Measurements from ENCODE around the gene TNIK. TPM values are rescaled to one million over a fixed set of nuclear protein-coding genes. Genes with fewer than 3 reads are reported as not detected.
A peak's percentile ranks its signal among the peaks of the same experiment; 100 is the strongest.

TNIK gene
- total RNA-seq, 1 donor from 2014 or later = 17.0 TPM

GRCh38 chr3:171116365-171116764 lies 343.8 kb downstream of the TNIK start:
- H3K27me3 ChIP-seq (ENCODE audit: control insufficient read depth, insufficient read depth, low read length) = no peaks in the 10 kb centered on the region
- H3K4me3 ChIP-seq (ENCODE audit: low read depth, low read length) = no peak overlapping the region
- no peaks in the 10 kb centered on the region for H3K36me3 ChIP-seq (ENCODE audit: control insufficient read depth, insufficient read depth, low read length)
- TF ChIP-seq, protein P1, sequence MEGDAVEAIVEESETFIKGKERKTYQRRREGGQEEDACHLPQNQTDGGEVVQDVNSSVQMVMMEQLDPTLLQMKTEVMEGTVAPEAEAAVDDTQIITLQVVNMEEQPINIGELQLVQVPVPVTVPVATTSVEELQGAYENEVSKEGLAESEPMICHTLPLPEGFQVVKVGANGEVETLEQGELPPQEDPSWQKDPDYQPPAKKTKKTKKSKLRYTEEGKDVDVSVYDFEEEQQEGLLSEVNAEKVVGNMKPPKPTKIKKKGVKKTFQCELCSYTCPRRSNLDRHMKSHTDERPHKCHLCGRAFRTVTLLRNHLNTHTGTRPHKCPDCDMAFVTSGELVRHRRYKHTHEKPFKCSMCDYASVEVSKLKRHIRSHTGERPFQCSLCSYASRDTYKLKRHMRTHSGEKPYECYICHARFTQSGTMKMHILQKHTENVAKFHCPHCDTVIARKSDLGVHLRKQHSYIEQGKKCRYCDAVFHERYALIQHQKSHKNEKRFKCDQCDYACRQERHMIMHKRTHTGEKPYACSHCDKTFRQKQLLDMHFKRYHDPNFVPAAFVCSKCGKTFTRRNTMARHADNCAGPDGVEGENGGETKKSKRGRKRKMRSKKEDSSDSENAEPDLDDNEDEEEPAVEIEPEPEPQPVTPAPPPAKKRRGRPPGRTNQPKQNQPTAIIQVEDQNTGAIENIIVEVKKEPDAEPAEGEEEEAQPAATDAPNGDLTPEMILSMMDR (IDR thresholded peaks at IDR 0.05; ENCODE audit: insufficient read depth, low read length, poor library complexity, severe bottlenecking) = no peak
- no peak for DNase-seq (ENCODE audit: low read depth)

- no peaks in the 10 kb centered on the region for H3K36me3 ChIP-seq (ENCODE audit: control insufficient read depth, insufficient read depth, low read length)
- TF ChIP-seq, protein P1 (IDR thresholded peaks at IDR 0.05; ENCODE audit: insufficient read depth, low read length, poor library complexity, severe bottlenecking) = no peak
- H3K4me3 ChIP-seq (ENCODE audit: low read depth, low read length) = no peak overlapping the region
- DNase-seq (ENCODE audit: low read depth) = no peak
- no peaks in the 10 kb centered on the region for H3K27me3 ChIP-seq (ENCODE audit: control insufficient read depth, insufficient read depth, low read length)
Observed at GRCh38 chr3:171115667-171116066, 344.5 kb downstream of the TNIK start.

GRCh38 chr3:171113716-171114115 lies 346.5 kb downstream of the TNIK start:
- H3K36me3 ChIP-seq (ENCODE audit: control insufficient read depth, insufficient read depth, low read length) = no peaks in the 10 kb centered on the region
- no peaks in the 10 kb centered on the region for H3K27me3 ChIP-seq (ENCODE audit: control insufficient read depth, insufficient read depth, low read length)
- DNase-seq (ENCODE audit: low read depth) = no peak
- no peak overlapping the region for H3K4me3 ChIP-seq (ENCODE audit: low read depth, low read length)
- TF ChIP-seq, protein P1 (IDR thresholded peaks at IDR 0.05; ENCODE audit: insufficient read depth, low read length, poor library complexity, severe bottlenecking) = peak; percentile 6

- Histone ChIP-seq H3K4me3 (ENCODE audit: low read depth, low read length) (no peak overlapping the region), H3K27me3 (ENCODE audit: control insufficient read depth, insufficient read depth, low read length) (no peaks in the 10 kb centered on the region), H3K36me3 (ENCODE audit: control insufficient read depth, insufficient read depth, low read length) (no peaks in the 10 kb centered on the region)
- TF ChIP-seq, protein P1 (IDR thresholded peaks at IDR 0.05; ENCODE audit: insufficient read depth, low read length, poor library complexity, severe bottlenecking) = no peak
- DNase-seq (ENCODE audit: low read depth) = no peak
Observed at GRCh38 chr3:171110715-171111114, 349.5 kb downstream of the TNIK start.

GRCh38 chr3:171108066-171108465 lies 352.1 kb downstream of the TNIK start:
- TF ChIP-seq, protein P1 (IDR thresholded peaks at IDR 0.05; ENCODE audit: insufficient read depth, low read length, poor library complexity, severe bottlenecking) = no peak

GRCh38 chr3:171103185-171103584 lies 357.0 kb downstream of the TNIK start:
- TF ChIP-seq, protein P1 (IDR thresholded peaks at IDR 0.05; ENCODE audit: insufficient read depth, low read length, poor library complexity, severe bottlenecking) = no peak
- H3K4me3 ChIP-seq (ENCODE audit: low read depth, low read length) = no peak overlapping the region
- H3K36me3 ChIP-seq (ENCODE audit: control insufficient read depth, insufficient read depth, low read length) = no peaks in the 10 kb centered on the region
- no peaks in the 10 kb centered on the region for H3K27me3 ChIP-seq (ENCODE audit: control insufficient read depth, insufficient read depth, low read length)
- DNase-seq (ENCODE audit: low read depth) = no peak

More at GRCh38 chr3:171108066-171108465, 352.1 kb downstream of the TNIK start:
- DNase-seq (ENCODE audit: low read depth) = no peak
- H3K36me3 ChIP-seq (ENCODE audit: control insufficient read depth, insufficient read depth, low read length) = no peaks in the 10 kb centered on the region
- no peak overlapping the region for H3K4me3 ChIP-seq (ENCODE audit: low read depth, low read length)
- no peaks in the 10 kb centered on the region for H3K27me3 ChIP-seq (ENCODE audit: control insufficient read depth, insufficient read depth, low read length)

Measured in kidney epithelial cell (primary cell).